Activated T-helper 1 cell treated with anti-CD3 and anti-CD28 coated beads, Interleukin-2, amount 50 U/mL, for 16 hours (primary cell): ENCODE measurements around the gene ARL3.
"Not testable (repeated sequence)": the region's sequence is repeated elsewhere in the genome, so short reads cannot be mapped to it uniquely, and the experiment has no call there.

Experiments used
- DNase-seq, 2 donors: peaks; one replicate each; pipeline ENCODE4 v3.0.0-alpha.2; 2020; ENCODE audit warnings: low read depth in 1 of 2, low spot score in 1 of 2

ARL3 gene

GRCh38 chr10:102738692-102739121 is 24.5 kb upstream of the ARL3 start:
- no peak for DNase-seq

GRCh38 chr10:102735065-102735562 is 20.9 kb upstream of the ARL3 start:
- DNase-seq: no peak

GRCh38 chr10:102732661-102733060 is 18.5 kb upstream of the ARL3 start:
- no peak for DNase-seq

GRCh38 chr10:102731222-102731800 is 17.1 kb upstream of the ARL3 start:
- DNase-seq: no peak

- peak; percentile 15 to 23 for DNase-seq
Measured at GRCh38 chr10:102729029-102730026, 15.1 kb upstream of the ARL3 start.

GRCh38 chr10:102727037-102727818 is 13.0 kb upstream of the ARL3 start:
- DNase-seq: no peak

GRCh38 chr10:102726274-102726673 is 12.1 kb upstream of the ARL3 start:
- DNase-seq: no peak

GRCh38 chr10:102723989-102724388 is 9.8 kb upstream of the ARL3 start:
- no peak for DNase-seq

- DNase-seq: no peak
Measured at GRCh38 chr10:102721954-102722353, 7.8 kb upstream of the ARL3 start.

GRCh38 chr10:102720775-102721301 is 6.6 kb upstream of the ARL3 start:
- DNase-seq: no peak

GRCh38 chr10:102720337-102720736 is 6.1 kb upstream of the ARL3 start:
- no peak for DNase-seq

GRCh38 chr10:102718220-102718619 is 4.0 kb upstream of the ARL3 start:
- no peak for DNase-seq

GRCh38 chr10:102716900-102717565 is 2.8 kb upstream of the ARL3 start:
- not testable (repeated sequence) for DNase-seq

GRCh38 chr10:102715880-102716279 is 1.7 kb upstream of the ARL3 start:
- no peak for DNase-seq

GRCh38 chr10:102714621-102715455 is 641 bp upstream of the ARL3 start, which contains the start of gene SFXN2:
Gene SFXN2, plus strand, starts transcription at chr10:102714636. Its CDS starts 12,001 bp downstream, at chr10:102726637.
- peak; percentile 7 to 25 for DNase-seq

GRCh38 chr10:102713539-102713813 is 721 bp downstream of the ARL3 start:
- peak in 1 of 2 donors; percentile 56 for DNase-seq

GRCh38 chr10:102712843-102713538 is 1.2 kb downstream of the ARL3 start:
- no peak for DNase-seq

- DNase-seq: no peak
Measured at GRCh38 chr10:102712089-102712488, 2.1 kb downstream of the ARL3 start.

GRCh38 chr10:102710609-102711008 is 3.6 kb downstream of the ARL3 start:
- DNase-seq: no peak
